GM19238 (cell line): ENCODE data around the gene CDH4.
"Not testable (repeated sequence)": the region's sequence is repeated elsewhere in the genome, so short reads cannot be mapped to it uniquely, and the experiment has no call there.

Experiments
- DNase-seq: peaks from one replicate; pipeline ENCODE4 v3.0.0; 2011; ENCODE audit warnings: low spot score; ENCODE audit not compliant: insufficient read length

The CDH4 gene

GRCh38 chr20:61385296-61385695, 133.2 kb downstream of the CDH4 start:
- no peak for DNase-seq

DNA sequence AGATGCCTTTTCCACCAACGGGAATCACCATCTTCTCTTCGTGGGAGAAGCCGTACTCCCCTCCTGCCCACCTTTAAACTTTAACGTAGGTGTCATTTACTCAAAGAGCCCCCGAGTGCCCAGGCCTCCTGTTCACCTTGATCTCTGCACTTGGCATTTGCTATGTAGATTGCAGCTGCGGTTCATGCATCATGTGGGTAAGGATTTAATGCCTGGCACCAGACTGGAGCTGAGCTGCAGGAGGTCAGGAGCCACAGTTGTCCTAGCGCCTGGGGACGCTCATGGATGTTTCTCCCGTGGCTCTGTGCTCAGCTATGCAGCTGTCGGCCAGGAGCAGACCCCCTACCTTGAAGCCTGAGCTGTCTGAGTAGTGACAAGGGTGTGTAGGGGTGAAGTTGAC, 133.7 kb downstream of the CDH4 start:
- no peak for DNase-seq

- no peak for DNase-seq
Measured at GRCh38 chr20:61387204-61387953, 135.3 kb downstream of the CDH4 start.

DNA sequence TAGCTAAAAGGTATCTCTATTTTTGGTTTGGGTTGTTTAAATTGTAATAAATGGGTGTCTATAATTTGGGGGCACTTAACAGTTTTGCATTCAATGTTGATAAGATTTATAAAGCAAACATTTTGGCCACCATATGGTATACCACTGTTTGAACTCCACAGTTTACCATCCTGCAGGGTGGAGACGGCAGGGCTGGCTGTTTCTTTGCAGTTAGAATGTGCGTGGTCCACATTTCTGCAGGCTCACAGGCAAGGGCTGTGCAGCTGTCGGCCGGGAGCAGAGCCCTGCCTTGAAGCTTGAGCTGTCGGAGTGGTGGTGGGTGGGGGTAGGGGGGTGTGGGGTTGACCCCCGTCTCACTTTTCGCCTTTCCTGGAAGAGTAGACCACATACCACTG, 135.9 kb downstream of the CDH4 start:
- DNase-seq, result no peak

DNA sequence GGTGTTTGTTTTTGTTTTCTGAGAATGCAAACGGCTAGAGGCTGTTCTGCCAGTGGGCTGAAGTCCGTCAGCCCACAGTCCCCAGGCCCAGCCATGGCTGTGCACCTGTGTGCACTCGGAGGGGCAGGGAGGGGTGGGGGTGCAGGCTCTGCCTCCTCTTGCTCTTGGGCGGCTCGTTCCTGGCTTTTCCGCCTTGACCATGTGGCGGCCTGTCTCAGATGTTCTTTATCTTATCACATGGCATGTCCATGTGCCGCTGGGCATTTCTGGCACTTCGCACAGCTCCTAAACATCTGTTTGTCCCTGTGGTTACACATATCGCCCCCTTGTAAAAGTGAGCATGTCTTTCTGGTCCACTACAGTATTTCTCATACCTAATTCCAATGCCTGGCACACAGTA, 137.0 kb downstream of the CDH4 start:
- no peak for DNase-seq

- no peak for DNase-seq
Measured at GRCh38 chr20:61391185-61391584, 139.1 kb downstream of the CDH4 start.

GRCh38 chr20:61391812-61392520, 139.9 kb downstream of the CDH4 start:
- DNase-seq, result no peak

- DNase-seq, result no peak
Measured at GRCh38 chr20:61394088-61394799, 142.2 kb downstream of the CDH4 start.

- no peak for DNase-seq
Measured at GRCh38 chr20:61396262-61396848, 144.3 kb downstream of the CDH4 start.

- no peak for DNase-seq
Measured at GRCh38 chr20:61397146-61397545, 145.1 kb downstream of the CDH4 start.

- no peak for DNase-seq
Measured at GRCh38 chr20:61397790-61398189, 145.7 kb downstream of the CDH4 start.

DNA sequence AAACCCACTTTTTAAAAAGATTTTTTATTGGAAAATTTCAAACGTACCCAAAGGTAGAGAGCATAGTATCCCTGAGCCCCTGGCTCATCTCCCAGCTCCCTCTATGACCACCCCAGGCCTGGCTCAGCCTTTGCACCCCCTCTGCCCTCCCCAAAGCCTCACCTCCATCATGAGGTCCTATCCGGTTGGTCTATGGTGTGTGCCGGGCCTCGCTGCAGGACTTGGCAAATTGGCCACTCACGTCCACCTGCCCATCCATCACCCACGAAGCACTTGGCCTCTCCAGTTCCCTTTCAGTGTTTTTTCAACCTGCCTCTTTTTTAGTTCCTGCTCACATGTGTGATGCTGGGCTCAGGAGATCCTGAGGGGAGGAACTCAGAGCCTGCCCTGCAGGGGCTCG, 147.4 kb downstream of the CDH4 start:
- no peak for DNase-seq

- DNase-seq, result no peak
Measured at GRCh38 chr20:61400499-61400898, 148.4 kb downstream of the CDH4 start.

- DNase-seq, result no peak
Measured at GRCh38 chr20:61404303-61404702, 152.2 kb downstream of the CDH4 start.

- no peak for DNase-seq
Measured at GRCh38 chr20:61405007-61405406, 152.9 kb downstream of the CDH4 start.

GRCh38 chr20:61406773-61407172, 154.7 kb downstream of the CDH4 start:
- not testable (repeated sequence) for DNase-seq

DNA sequence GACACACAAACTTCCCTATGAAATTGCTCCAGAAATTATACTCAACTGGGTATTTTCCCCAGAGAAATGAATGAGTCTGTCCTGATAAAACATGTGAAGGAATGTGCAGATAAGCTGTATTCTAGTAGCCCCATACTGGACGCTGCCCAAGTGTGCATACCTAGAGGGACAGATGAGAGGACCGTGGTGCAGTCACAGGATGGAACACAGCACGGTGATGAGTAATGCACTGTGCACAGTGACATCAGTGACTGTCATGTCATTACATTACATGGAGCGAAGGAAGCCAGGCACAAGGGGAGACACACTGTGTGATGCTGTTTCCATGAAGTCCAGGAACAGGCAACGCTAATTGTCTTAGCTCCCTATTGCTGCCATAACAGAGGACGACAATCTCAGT, 155.5 kb downstream of the CDH4 start:
- DNase-seq, result no peak

- DNase-seq, result no peak
Measured at GRCh38 chr20:61408951-61409740, 157.1 kb downstream of the CDH4 start.

DNA sequence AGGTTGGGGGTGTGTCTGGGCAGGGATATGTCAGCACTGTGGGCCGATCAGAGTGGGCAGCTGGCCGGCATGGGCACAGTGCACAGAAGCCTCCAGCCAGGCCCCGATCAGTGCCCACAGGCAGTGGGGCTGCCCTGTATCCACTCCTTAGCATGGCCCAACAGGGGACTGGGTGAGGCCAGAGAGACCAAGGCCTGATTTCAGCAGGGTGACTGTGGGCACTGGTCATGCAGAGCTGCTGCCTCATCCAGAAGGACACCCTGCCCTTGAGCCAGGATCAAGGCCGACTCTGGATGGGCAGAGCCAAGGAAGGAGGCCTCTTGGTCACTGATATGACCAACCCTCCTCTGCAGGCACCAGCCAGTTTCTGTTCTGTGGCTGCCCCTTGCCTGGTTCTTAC, 159.7 kb downstream of the CDH4 start:
- no peak for DNase-seq

DNA sequence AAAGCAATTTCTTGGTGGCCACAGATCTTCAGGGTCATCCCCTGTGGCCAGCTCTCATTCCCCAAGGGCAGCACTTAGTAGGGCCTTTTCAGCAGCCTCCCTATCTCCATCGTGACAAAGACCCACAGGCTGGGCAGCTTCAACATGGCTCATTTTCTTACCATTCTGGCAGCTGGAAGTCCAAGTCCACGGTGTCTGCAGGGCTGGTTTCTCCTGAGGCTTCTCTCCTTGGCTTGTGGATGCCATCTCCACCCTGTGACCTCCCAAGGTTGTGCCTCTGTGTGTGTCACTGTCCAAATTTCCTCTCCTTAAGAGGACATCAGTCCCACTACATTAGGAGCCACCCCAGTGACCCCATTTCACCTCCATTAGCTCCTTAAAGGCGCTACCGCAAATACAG, 161.7 kb downstream of the CDH4 start:
- no peak for DNase-seq

- DNase-seq, result no peak
Measured at GRCh38 chr20:61414455-61414991, 162.5 kb downstream of the CDH4 start.
